H9 (cell line): ENCODE results near the gene LINC00305. TPM values are rescaled to one million over a fixed set of nuclear protein-coding genes. Genes with fewer than 3 reads are reported as not detected.

Source experiments
- DNase-seq: peaks from one replicate; pipeline ENCODE4 v3.0.0-alpha.2; 2017
- H2AFZ ChIP-seq: one replicate; pipeline ENCODE4 v1.6.1; 2013; ENCODE audit warnings: mild to moderate bottlenecking, low read length, control low read depth, moderate library complexity
- H2AK5ac ChIP-seq: 2 replicates; pipeline ENCODE4 v1.6.1; 2013; ENCODE audit warnings: low read length, control low read depth, mixed read lengths; ENCODE audit not compliant: insufficient read length
- H2BK120ac ChIP-seq: one replicate; pipeline ENCODE4 v1.6.1; 2013; ENCODE audit warnings: low read depth, mild to moderate bottlenecking, low read length, control low read depth, inconsistent platforms; ENCODE audit not compliant: poor library complexity, severe bottlenecking
- H2BK12ac ChIP-seq: 2 replicates; pipeline ENCODE4 v1.6.1; 2013; ENCODE audit warnings: low read length, control low read depth, mixed read lengths, low read depth; ENCODE audit not compliant: insufficient read length
- H2BK15ac ChIP-seq: 2 replicates; pipeline ENCODE4 v1.6.1; 2013; ENCODE audit warnings: low read depth, low read length, control low read depth
- H2BK20ac ChIP-seq: one replicate; pipeline ENCODE4 v1.6.1; 2013; ENCODE audit warnings: low read depth, mild to moderate bottlenecking, low read length, control low read depth, inconsistent platforms; ENCODE audit not compliant: poor library complexity, severe bottlenecking
- H2BK5ac ChIP-seq: 2 replicates; pipeline ENCODE4 v1.6.1; 2013; ENCODE audit warnings: low read length, control low read depth, mixed read lengths; ENCODE audit not compliant: insufficient read length
- H3K14ac ChIP-seq: 2 replicates; pipeline ENCODE4 v1.6.1; 2013; ENCODE audit warnings: low read length, control low read depth; ENCODE audit not compliant: insufficient read depth
- H3K18ac ChIP-seq: 2 replicates; pipeline ENCODE4 v1.6.1; 2013; ENCODE audit warnings: low read depth, mild to moderate bottlenecking, mixed read lengths, low read length, control low read depth; ENCODE audit not compliant: insufficient read length
- H3K23ac ChIP-seq: 2 replicates; pipeline ENCODE4 v1.6.1; 2013; ENCODE audit warnings: low read length, control low read depth, mixed read lengths, low read depth; ENCODE audit not compliant: insufficient read length
- H3K23me2 ChIP-seq: 2 replicates; pipeline ENCODE4 v1.6.1; 2013; ENCODE audit warnings: low read depth, mild to moderate bottlenecking, mixed read lengths, low read length, control low read depth; ENCODE audit not compliant: insufficient read length, poor library complexity, severe bottlenecking
- H3K27ac ChIP-seq: 2 replicates; pipeline ENCODE4 v1.5.1; 2013; ENCODE audit warnings: low read length, control low read depth, mixed read lengths, low read depth; ENCODE audit not compliant: insufficient read length
- H3K27me3 ChIP-seq: 2 replicates; pipeline ENCODE4 v1.6.1; 2013; ENCODE audit warnings: low read length, control low read depth, inconsistent platforms; ENCODE audit not compliant: insufficient read depth
- H3K4ac ChIP-seq: 2 replicates; pipeline ENCODE4 v1.6.1; 2013; ENCODE audit warnings: low read depth, mild to moderate bottlenecking, control low read depth, inconsistent platforms, low read length, moderate library complexity
- H3K4me1 ChIP-seq: 2 replicates; pipeline ENCODE4 v1.6.1; 2013; ENCODE audit warnings: low read length, control low read depth, inconsistent platforms; ENCODE audit not compliant: insufficient read depth
- H3K4me2 ChIP-seq: 2 replicates; pipeline ENCODE4 v1.6.1; 2013; ENCODE audit warnings: low read length, control low read depth, mixed read lengths; ENCODE audit not compliant: insufficient read length, insufficient read depth
- H3K56ac ChIP-seq: 2 replicates; pipeline ENCODE4 v1.6.1; 2013; ENCODE audit warnings: low read depth, mild to moderate bottlenecking, mixed read lengths, low read length, control low read depth; ENCODE audit not compliant: insufficient read length
- H3K79me1 ChIP-seq: 2 replicates; pipeline ENCODE4 v1.6.1; 2013; ENCODE audit warnings: low read depth, mild to moderate bottlenecking, moderate library complexity, low read length, control low read depth, inconsistent platforms; ENCODE audit not compliant: insufficient read depth, poor library complexity, severe bottlenecking
- H3K79me2 ChIP-seq: 2 replicates; pipeline ENCODE4 v1.6.1; 2013; ENCODE audit warnings: low read length, control low read depth, inconsistent platforms; ENCODE audit not compliant: insufficient read depth
- H3K9ac ChIP-seq: 2 replicates; pipeline ENCODE4 v1.6.1; 2013; ENCODE audit warnings: low read length, control low read depth, mixed read lengths; ENCODE audit not compliant: insufficient read length; ENCODE audit errors: extremely low read depth
- H3K9me3 ChIP-seq: one replicate; pipeline ENCODE4 v1.6.1; 2013; ENCODE audit warnings: low read depth, low read length, inconsistent platforms; ENCODE audit not compliant: control insufficient read depth
- H3T11ph ChIP-seq: one replicate; pipeline ENCODE4 v1.6.1; 2013; ENCODE audit warnings: mild to moderate bottlenecking, low read length, control low read depth, inconsistent platforms
- H4K20me1 ChIP-seq: one replicate; pipeline ENCODE4 v1.6.1; 2013; ENCODE audit not compliant: control insufficient read depth, insufficient read length, insufficient read depth
- H4K5ac ChIP-seq: 2 replicates; pipeline ENCODE4 v1.6.1; 2013; ENCODE audit warnings: low read depth, mild to moderate bottlenecking, mixed read lengths, low read length, control low read depth; ENCODE audit not compliant: insufficient read length
- H4K8ac ChIP-seq: replicated peaks from 2 replicates; pipeline ENCODE4 v1.6.1; 2013; ENCODE audit warnings: low read length, control low read depth, mixed read lengths, low read depth; ENCODE audit not compliant: insufficient read length
- H4K91ac ChIP-seq: 2 replicates; pipeline ENCODE4 v1.6.1; 2013; ENCODE audit warnings: low read depth, mild to moderate bottlenecking, moderate library complexity, mixed read lengths, low read length, control low read depth; ENCODE audit not compliant: insufficient read length
- H3K27ac Mint-ChIP-seq, 3 experiments: 2 replicates in 2 of 3; 3 replicates in 1 of 3; pipeline ENCODE4 v1.8.0; 2020 to 2021; ENCODE audit warnings: mixed read lengths in 3 of 3, mild to moderate bottlenecking in 1 of 3, moderate library complexity in 1 of 3
- H3K27me3 Mint-ChIP-seq: 2 replicates; pipeline ENCODE4 v1.8.0; 2021; ENCODE audit warnings: low read depth, mild to moderate bottlenecking, moderate library complexity, mixed read lengths
- H3K36me3 Mint-ChIP-seq, 3 experiments: 2 replicates in 2 of 3; 3 replicates in 1 of 3; pipeline ENCODE4 v1.8.0; 2020 to 2021; ENCODE audit warnings: low read depth in 3 of 3, mixed read lengths in 3 of 3; ENCODE audit not compliant: insufficient read depth in 1 of 3
- H3K4me1 Mint-ChIP-seq, 2 experiments: 2 replicates each; pipeline ENCODE4 v1.8.0; 2020; ENCODE audit warnings: mixed read lengths in 2 of 2
- H3K4me3 Mint-ChIP-seq, 2 experiments: 2 replicates in 1 of 2; 3 replicates in 1 of 2; pipeline ENCODE4 v1.8.0; 2020 to 2021; ENCODE audit warnings: mild to moderate bottlenecking in 2 of 2, mixed read lengths in 2 of 2, moderate library complexity in 1 of 2
- H3K9me3 Mint-ChIP-seq, 2 experiments: 2 replicates in 1 of 2; 3 replicates in 1 of 2; pipeline ENCODE4 v1.8.0; 2020; ENCODE audit warnings: mild to moderate bottlenecking in 2 of 2, mixed read lengths in 2 of 2, moderate library complexity in 1 of 2
- WGBS: extraction: QIAGEN DNeasy Blood & Tissue Kit; methylation state at CpG from one replicate; pipeline ENCODE4 v1.1.7; 2013; ENCODE audit warnings: missing lambda C conversion rate, low lambda C conversion rate, mixed read lengths; ENCODE audit not compliant: insufficient read length; ENCODE audit errors: extremely low coverage; 5-methylcytosine and 5-hydroxymethylcytosine counted together
- total RNA-seq: library from RNA; stranded (reverse); gene quantifications from 2 replicates; pipeline ENCODE4 v1.2.1, GENCODE V29; 2021
- TF ChIP-seq, protein P1 (sequence below): fragments of 200-600 bp; sonication (generic); conservative IDR thresholded peaks from 3 replicates; pipeline ENCODE4 v1.8.0; 2021; ENCODE audit warnings: antibody characterized with exemption, mild to moderate bottlenecking

Gene LINC00305
- total RNA-seq, 1 experiment from 2014 or later: not detected

DNA sequence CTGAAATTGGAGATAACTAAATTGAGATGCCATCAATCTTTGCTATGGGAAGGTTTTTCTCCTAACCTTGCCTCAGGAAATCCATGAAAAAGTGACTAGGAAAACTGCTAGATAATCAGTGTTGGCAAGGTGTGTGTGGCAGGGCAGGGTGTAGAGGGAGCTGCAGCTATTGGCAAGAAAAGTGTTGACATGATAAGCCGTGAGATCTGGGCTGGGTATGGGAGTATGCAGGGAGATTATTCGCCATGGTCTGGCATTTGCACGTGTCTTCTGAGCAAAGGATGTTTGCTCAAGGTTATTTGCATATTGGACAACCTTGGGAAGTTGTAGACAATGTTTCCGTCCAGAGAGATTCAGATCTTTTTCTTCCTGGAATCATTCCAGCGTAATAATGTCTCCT lies 104.3 kb downstream of the LINC00305 start:
- Mint-ChIP-seq H3K4me1 (no peaks in the 10 kb centered on the region), H3K4me3 (no peak overlapping the region), H3K27me3 (no peaks in the 10 kb centered on the region), H3K36me3 (peaks cover 6 to 27% (median 9%) of the 10 kb centered on the region in 3 experiments), H3K27ac (no peak overlapping the region), H3K9me3 (peaks cover 27 to 28% of the 10 kb centered on the region in 2 experiments)
- Histone ChIP-seq H3K27ac (no peak overlapping the region), H3K9me3 (peaks cover 12% of the 10 kb centered on the region), H3K23ac (no peak overlapping the region), H3K79me2 (no peaks in the 10 kb centered on the region), H4K8ac (no peak overlapping the region), H3K27me3 (no peaks in the 10 kb centered on the region), H2AFZ (no peak overlapping the region), H3T11ph (no peak overlapping the region), H3K79me1 (no peaks in the 10 kb centered on the region), H3K56ac (no peak overlapping the region), H2BK120ac (no peak overlapping the region), H3K4me1 (no peaks in the 10 kb centered on the region), H3K23me2 (no peaks in the 10 kb centered on the region), H3K18ac (no peak overlapping the region), H2BK12ac (no peak overlapping the region), H2AK5ac (no peak overlapping the region), H4K91ac (no peak overlapping the region), H2BK5ac (no peak overlapping the region), H2BK20ac (no peak overlapping the region), H3K14ac (no peak overlapping the region), H2BK15ac (no peak overlapping the region), H4K5ac (no peak overlapping the region), H3K4me2 (no peak overlapping the region), H4K20me1 (no peaks in the 10 kb centered on the region), H3K4ac (no peak overlapping the region), H3K9ac (no peak overlapping the region)
- DNase-seq: no peak
- no CpG with 5 or more reads among the region's 5 CpGs for WGBS
- TF ChIP-seq, protein P1, sequence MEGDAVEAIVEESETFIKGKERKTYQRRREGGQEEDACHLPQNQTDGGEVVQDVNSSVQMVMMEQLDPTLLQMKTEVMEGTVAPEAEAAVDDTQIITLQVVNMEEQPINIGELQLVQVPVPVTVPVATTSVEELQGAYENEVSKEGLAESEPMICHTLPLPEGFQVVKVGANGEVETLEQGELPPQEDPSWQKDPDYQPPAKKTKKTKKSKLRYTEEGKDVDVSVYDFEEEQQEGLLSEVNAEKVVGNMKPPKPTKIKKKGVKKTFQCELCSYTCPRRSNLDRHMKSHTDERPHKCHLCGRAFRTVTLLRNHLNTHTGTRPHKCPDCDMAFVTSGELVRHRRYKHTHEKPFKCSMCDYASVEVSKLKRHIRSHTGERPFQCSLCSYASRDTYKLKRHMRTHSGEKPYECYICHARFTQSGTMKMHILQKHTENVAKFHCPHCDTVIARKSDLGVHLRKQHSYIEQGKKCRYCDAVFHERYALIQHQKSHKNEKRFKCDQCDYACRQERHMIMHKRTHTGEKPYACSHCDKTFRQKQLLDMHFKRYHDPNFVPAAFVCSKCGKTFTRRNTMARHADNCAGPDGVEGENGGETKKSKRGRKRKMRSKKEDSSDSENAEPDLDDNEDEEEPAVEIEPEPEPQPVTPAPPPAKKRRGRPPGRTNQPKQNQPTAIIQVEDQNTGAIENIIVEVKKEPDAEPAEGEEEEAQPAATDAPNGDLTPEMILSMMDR: no peak
